ENCODE data around the gene CEP89. TPM values are rescaled to one million over a fixed set of nuclear protein-coding genes. Genes with fewer than 3 reads are reported as not detected.

CEP89 gene
- total and polyA plus RNA-seq, 2 donors (not counting 1 experiment from before 2014, with no cell fraction given): 6.3 to 13.8 TPM

DNA sequence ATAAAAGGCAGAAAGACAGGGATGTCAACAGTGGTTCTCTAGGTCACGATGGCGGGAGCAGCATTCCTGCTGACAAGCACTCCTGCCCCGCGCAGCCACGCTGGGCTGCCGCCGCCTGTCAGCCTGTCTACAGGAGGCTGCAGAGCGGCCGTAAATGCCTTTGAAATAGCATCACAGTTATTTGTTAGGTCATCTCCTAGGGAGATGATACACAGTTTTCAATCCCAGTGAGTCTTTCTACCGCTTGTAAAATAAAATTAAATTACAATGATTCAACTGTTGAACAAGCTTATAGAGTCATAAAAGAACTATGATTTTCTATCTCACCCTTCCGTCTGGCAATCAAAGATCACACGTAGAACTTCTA is 94.9 kb downstream of the CEP89 start:
- DNase-seq (ENCODE audit: low read depth in 2 of 2): peak in 1 of 2 donors; percentile 63
- Histone ChIP-seq H3K79me2 (ENCODE audit: control insufficient read depth, insufficient read depth, low read length) (no peaks in the 10 kb centered on the region), H3K27me3 (ENCODE audit: control insufficient read depth, insufficient read depth, low read length) (no peaks in the 10 kb centered on the region), H4K20me1 (ENCODE audit: control insufficient read depth, extremely low read depth, insufficient read depth, low read length) (no peaks in the 10 kb centered on the region), H3K4me1 (ENCODE audit: control insufficient read depth, extremely low read depth, insufficient read depth, low read length) (no peaks in the 10 kb centered on the region), H3K9ac (ENCODE audit: insufficient read depth, low read length) (no peak overlapping the region), H3K4me3 (replicated peaks in 1 of 4; ENCODE audit: control extremely low read depth in 1 of 4, insufficient read depth in 1 of 4, low read depth in 3 of 4, low read length in 4 of 4) (no peak overlapping the region), H2AFZ (ENCODE audit: low read length) (no peak overlapping the region), H3K9me3 (ENCODE audit: control insufficient read depth, insufficient read depth, low read depth, low read length) (no peaks in the 10 kb centered on the region), H3K4me2 (ENCODE audit: extremely low read depth, insufficient read depth, low read length) (no peak overlapping the region), H3K27ac (ENCODE audit: insufficient read depth, low read length) (no peak overlapping the region), H3K36me3 (ENCODE audit: control insufficient read depth, insufficient read depth, low read length) (no peaks in the 10 kb centered on the region)
- TF ChIP-seq EZH2 (IDR thresholded peaks at IDR 0.05; ENCODE audit: low read length, missing control alignments) (no peak), CTCF (conservative IDR thresholded peaks at IDR 0.05 in 1 of 2, IDR thresholded peaks at IDR 0.05 in 1 of 2; ENCODE audit: low read depth in 1 of 2, low read length in 2 of 2) (no peak)

GRCh38 chr19:32876236-32876918 is 95.4 kb downstream of the CEP89 start:
- TF ChIP-seq EZH2 (IDR thresholded peaks at IDR 0.05; ENCODE audit: low read length, missing control alignments) (no peak), CTCF (conservative IDR thresholded peaks at IDR 0.05 in 1 of 2, IDR thresholded peaks at IDR 0.05 in 1 of 2; ENCODE audit: low read depth in 1 of 2, low read length in 2 of 2) (no peak)
- H3K27me3 ChIP-seq (ENCODE audit: control insufficient read depth, insufficient read depth, low read length): no peaks in the 10 kb centered on the region

GRCh38 chr19:32875428-32875827 is 96.3 kb downstream of the CEP89 start:
- H3K4me3 ChIP-seq (replicated peaks in 1 of 4; ENCODE audit: control extremely low read depth in 1 of 4, insufficient read depth in 1 of 4, low read depth in 3 of 4, low read length in 4 of 4): no peak overlapping the region
- no peaks in the 10 kb centered on the region for H4K20me1 ChIP-seq (ENCODE audit: control insufficient read depth, extremely low read depth, insufficient read depth, low read length)
- H3K27me3 ChIP-seq (ENCODE audit: control insufficient read depth, insufficient read depth, low read length): no peaks in the 10 kb centered on the region
- no peak overlapping the region for H3K9ac ChIP-seq (ENCODE audit: insufficient read depth, low read length)
- no peak overlapping the region for H2AFZ ChIP-seq (ENCODE audit: low read length)
- H3K4me2 ChIP-seq (ENCODE audit: extremely low read depth, insufficient read depth, low read length): no peak overlapping the region
- no peak overlapping the region for H3K27ac ChIP-seq (ENCODE audit: insufficient read depth, low read length)
- no peaks in the 10 kb centered on the region for H3K4me1 ChIP-seq (ENCODE audit: control insufficient read depth, extremely low read depth, insufficient read depth, low read length)
- no peak for TF ChIP-seq EZH2 (IDR thresholded peaks at IDR 0.05; ENCODE audit: low read length, missing control alignments)
- TF ChIP-seq CTCF (conservative IDR thresholded peaks at IDR 0.05 in 1 of 2, IDR thresholded peaks at IDR 0.05 in 1 of 2; ENCODE audit: low read depth in 1 of 2, low read length in 2 of 2): no peak
- no peaks in the 10 kb centered on the region for H3K79me2 ChIP-seq (ENCODE audit: control insufficient read depth, insufficient read depth, low read length)
- no peaks in the 10 kb centered on the region for H3K36me3 ChIP-seq (ENCODE audit: control insufficient read depth, insufficient read depth, low read length)
- DNase-seq (ENCODE audit: low read depth in 2 of 2): no peak
- H3K9me3 ChIP-seq (ENCODE audit: control insufficient read depth, insufficient read depth, low read depth, low read length): no peaks in the 10 kb centered on the region

More at GRCh38 chr19:32876236-32876918, 95.4 kb downstream of the CEP89 start:
- Histone ChIP-seq H3K9ac (ENCODE audit: insufficient read depth, low read length) (no peak overlapping the region), H3K79me2 (ENCODE audit: control insufficient read depth, insufficient read depth, low read length) (no peaks in the 10 kb centered on the region), H3K9me3 (ENCODE audit: control insufficient read depth, insufficient read depth, low read depth, low read length) (no peaks in the 10 kb centered on the region), H4K20me1 (ENCODE audit: control insufficient read depth, extremely low read depth, insufficient read depth, low read length) (no peaks in the 10 kb centered on the region), H3K4me3 (replicated peaks in 1 of 4; ENCODE audit: control extremely low read depth in 1 of 4, insufficient read depth in 1 of 4, low read depth in 3 of 4, low read length in 4 of 4) (no peak overlapping the region), H3K4me1 (ENCODE audit: control insufficient read depth, extremely low read depth, insufficient read depth, low read length) (no peaks in the 10 kb centered on the region), H3K27ac (ENCODE audit: insufficient read depth, low read length) (no peak overlapping the region), H3K36me3 (ENCODE audit: control insufficient read depth, insufficient read depth, low read length) (no peaks in the 10 kb centered on the region), H2AFZ (ENCODE audit: low read length) (no peak overlapping the region), H3K4me2 (ENCODE audit: extremely low read depth, insufficient read depth, low read length) (no peak overlapping the region)
- DNase-seq (ENCODE audit: low read depth in 2 of 2): no peak
